ENCODE measurements around the gene CGRRF1. TPM values are rescaled to one million over a fixed set of nuclear protein-coding genes. Genes with fewer than 3 reads are reported as not detected.

Gene CGRRF1
- total RNA-seq, 5 donors from 2014 or later (not counting 1 experiment from before 2014, with no cell fraction given), result 14.2 to 28.0 (median 14.9) TPM

GRCh38 chr14:54529811-54530210 lies 20.1 kb downstream of the CGRRF1 start:
- Mint-ChIP-seq H3K36me3 (peaks cover 37% of the 10 kb centered on the region), H3K9me3 (no peaks in the 10 kb centered on the region), H3K27ac (no peak overlapping the region), H3K27me3 (no peaks in the 10 kb centered on the region), H3K4me1 (peaks cover 0 to 5% (median 0%) of the 10 kb centered on the region in 3 donors), H3K4me3 (no peak overlapping the region)
- ChIA-PET CTCF (interaction anchor here in 1 of 2 donors (0.6 kb wide), 1 partner anchor 302 kb away, joined by 3 read pairs; no protein-coding TSS in a partner anchor), POLR2A (interaction anchor here in 1 of 2 donors (0.6 kb wide), 1 partner anchor 1964 kb away, joined by 3 read pairs; no protein-coding TSS in a partner anchor)
- Histone ChIP-seq H3K9me3 (no peaks in the 10 kb centered on the region), H3K4me3 (ENCODE audit: control insufficient read depth in 1 of 2, extremely low read depth in 1 of 2, low read length in 1 of 2) (no peak overlapping the region), H3K36me3 (ENCODE audit: control insufficient read depth in 2 of 2, extremely low read depth in 1 of 2, insufficient read depth in 1 of 2, low read length in 1 of 2) (peaks cover 4 to 24% of the 10 kb centered on the region in 2 donors), H3K27ac (ENCODE audit: low read length) (no peak overlapping the region), H3K4me1 (ENCODE audit: control insufficient read depth in 1 of 2, extremely low read depth in 1 of 2, insufficient read depth in 2 of 2, low read length in 2 of 2) (no peaks in the 10 kb centered on the region), H3K27me3 (replicated peaks in 1 of 2; ENCODE audit: control insufficient read depth in 2 of 2, extremely low read depth in 1 of 2, insufficient read depth in 2 of 2, low read length in 1 of 2) (no peaks in the 10 kb centered on the region)
- DNase-seq (no peak), ATAC-seq (replicated peaks in 1 of 4) (no peak)
- no CpG with 5 or more reads among the region's 1 CpG for WGBS (ENCODE audit: insufficient coverage)

DNA sequence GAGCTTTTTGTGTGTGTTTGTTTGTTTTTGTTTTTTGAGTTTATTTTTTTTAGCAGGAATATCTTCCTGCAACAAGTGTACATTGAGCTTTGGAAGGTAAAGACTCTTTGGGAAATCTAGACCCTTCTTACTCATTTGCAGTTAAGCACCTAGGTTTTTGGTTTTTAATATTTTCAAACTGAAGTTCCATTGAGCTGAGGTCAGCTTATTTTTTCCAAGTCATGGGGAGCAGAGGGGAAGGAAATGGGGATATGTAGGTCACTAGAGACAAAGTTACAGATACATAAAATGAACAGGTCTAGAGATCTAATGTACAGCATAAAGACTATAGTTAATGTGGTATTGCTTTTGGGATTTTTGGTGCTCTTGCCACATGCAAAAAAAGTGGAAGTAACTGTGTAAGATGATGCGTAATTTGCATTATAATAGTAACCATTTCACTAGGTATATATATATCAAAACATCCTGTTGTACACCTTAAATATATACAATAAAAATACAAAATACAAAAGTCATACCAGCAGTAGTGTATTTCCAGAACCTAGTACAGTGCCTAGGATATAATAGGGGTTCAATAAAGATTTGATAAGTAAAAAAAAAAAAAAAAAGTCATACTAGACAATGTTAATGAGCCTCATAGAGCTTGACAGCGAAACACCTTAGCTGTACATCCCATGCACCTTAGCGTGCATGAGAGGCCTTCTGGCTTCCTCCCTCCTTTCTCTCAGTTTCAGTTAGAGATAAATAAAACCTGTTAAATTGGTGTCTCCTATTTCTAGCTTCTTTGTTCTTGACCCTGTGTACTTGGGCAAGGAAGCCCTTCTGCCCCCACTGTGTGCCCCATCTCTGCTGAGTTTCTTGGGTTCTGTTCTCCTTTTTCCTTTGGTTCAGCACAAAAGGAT lies 22.7 kb downstream of the CGRRF1 start:
- Mint-ChIP-seq H3K27me3 (no peaks in the 10 kb centered on the region), H3K4me1 (peaks cover 0 to 2% (median 0%) of the 10 kb centered on the region in 3 donors), H3K36me3 (peaks cover 42% of the 10 kb centered on the region), H3K4me3 (no peak overlapping the region), H3K27ac (no peak overlapping the region), H3K9me3 (no peaks in the 10 kb centered on the region)
- CTCF ChIA-PET, result interaction anchor here (0.5 to 0.8 kb wide), 2 partner anchors 12 to 31 kb away, joined by 4 read pairs; no protein-coding TSS in a partner anchor
- Histone ChIP-seq H3K36me3 (ENCODE audit: control insufficient read depth in 2 of 2, extremely low read depth in 1 of 2, insufficient read depth in 1 of 2, low read length in 1 of 2) (peaks cover 0 to 16% of the 10 kb centered on the region in 2 donors), H3K27ac (ENCODE audit: low read length) (no peak overlapping the region), H3K4me3 (ENCODE audit: control insufficient read depth in 1 of 2, extremely low read depth in 1 of 2, low read length in 1 of 2) (no peak overlapping the region), H3K4me1 (ENCODE audit: control insufficient read depth in 1 of 2, extremely low read depth in 1 of 2, insufficient read depth in 2 of 2, low read length in 2 of 2) (no peaks in the 10 kb centered on the region), H3K9me3 (no peaks in the 10 kb centered on the region), H3K27me3 (replicated peaks in 1 of 2; ENCODE audit: control insufficient read depth in 2 of 2, extremely low read depth in 1 of 2, insufficient read depth in 2 of 2, low read length in 1 of 2) (no peaks in the 10 kb centered on the region)
- ATAC-seq (replicated peaks in 1 of 4) (no peak), DNase-seq (no peak)
- POLR2A ChIA-PET, result interaction anchor here in 1 of 2 donors (0.6 kb wide), 1 partner anchor 18 kb away, joined by 5 read pairs; no protein-coding TSS in a partner anchor
- no CpG with 5 or more reads among the region's 3 CpGs for WGBS (ENCODE audit: insufficient coverage)

- Mint-ChIP-seq H3K4me3 (no peak overlapping the region), H3K27me3 (no peaks in the 10 kb centered on the region), H3K27ac (no peak overlapping the region), H3K36me3 (peaks cover 38% of the 10 kb centered on the region), H3K4me1 (peaks cover 0 to 2% (median 0%) of the 10 kb centered on the region in 3 donors), H3K9me3 (no peaks in the 10 kb centered on the region)
- Histone ChIP-seq H3K4me1 (ENCODE audit: control insufficient read depth in 1 of 2, extremely low read depth in 1 of 2, insufficient read depth in 2 of 2, low read length in 2 of 2) (no peaks in the 10 kb centered on the region), H3K36me3 (ENCODE audit: control insufficient read depth in 2 of 2, extremely low read depth in 1 of 2, insufficient read depth in 1 of 2, low read length in 1 of 2) (peaks cover 0 to 18% of the 10 kb centered on the region in 2 donors), H3K27ac (ENCODE audit: low read length) (no peak overlapping the region), H3K9me3 (no peaks in the 10 kb centered on the region), H3K4me3 (ENCODE audit: control insufficient read depth in 1 of 2, extremely low read depth in 1 of 2, low read length in 1 of 2) (no peak overlapping the region), H3K27me3 (replicated peaks in 1 of 2; ENCODE audit: control insufficient read depth in 2 of 2, extremely low read depth in 1 of 2, insufficient read depth in 2 of 2, low read length in 1 of 2) (no peaks in the 10 kb centered on the region)
- WGBS (ENCODE audit: insufficient coverage), result no CpG with 5 or more reads among the region's 1 CpG
- DNase-seq (no peak), ATAC-seq (replicated peaks in 1 of 4) (no peak)
- ChIA-PET POLR2A (interaction anchor here in 1 of 2 donors (0.6 kb wide), 1 partner anchor 19 kb away, joined by 5 read pairs; no protein-coding TSS in a partner anchor), CTCF (no interaction called here)
Observed at GRCh38 chr14:54533100-54533499, 23.4 kb downstream of the CGRRF1 start.

- no peaks in the 10 kb centered on the region for H3K4me1 ChIP-seq (ENCODE audit: control insufficient read depth in 1 of 2, extremely low read depth in 1 of 2, insufficient read depth in 2 of 2, low read length in 2 of 2)
- no peak overlapping the region for H3K27ac ChIP-seq (ENCODE audit: low read length)
- no peak overlapping the region for H3K4me3 ChIP-seq (ENCODE audit: control insufficient read depth in 1 of 2, extremely low read depth in 1 of 2, low read length in 1 of 2)
- no CpG with 5 or more reads among the region's 1 CpG for WGBS (ENCODE audit: insufficient coverage)
- H3K4me1 Mint-ChIP-seq, result peaks cover 0 to 2% (median 0%) of the 10 kb centered on the region in 3 donors
- POLR2A ChIA-PET, result no interaction called here
- H3K36me3 Mint-ChIP-seq, result peaks cover 47% of the 10 kb centered on the region
- no peaks in the 10 kb centered on the region for H3K27me3 ChIP-seq (replicated peaks in 1 of 2; ENCODE audit: control insufficient read depth in 2 of 2, extremely low read depth in 1 of 2, insufficient read depth in 2 of 2, low read length in 1 of 2)
- no peaks in the 10 kb centered on the region for H3K27me3 Mint-ChIP-seq
- no peaks in the 10 kb centered on the region for H3K9me3 Mint-ChIP-seq
- CTCF ChIA-PET, result interaction anchor here (0.6 to 1.4 kb wide), 2 partner anchors 17 to 26 kb away, joined by 3 to 4 read pairs; partner anchors contain the start of gene CGRRF1 (in 1 of the 2)
- no peak overlapping the region for H3K27ac Mint-ChIP-seq
- no peaks in the 10 kb centered on the region for H3K9me3 ChIP-seq
- H3K4me3 Mint-ChIP-seq, result no peak overlapping the region
- H3K36me3 ChIP-seq (ENCODE audit: control insufficient read depth in 2 of 2, extremely low read depth in 1 of 2, insufficient read depth in 1 of 2, low read length in 1 of 2), result peaks cover 0 to 19% of the 10 kb centered on the region in 2 donors
- ATAC-seq (replicated peaks in 1 of 4) (no peak), DNase-seq (no peak)
Observed at GRCh38 chr14:54535126-54535525, 25.4 kb downstream of the CGRRF1 start.

- H3K36me3 Mint-ChIP-seq, result peaks cover 49% of the 10 kb centered on the region
- Histone ChIP-seq H3K4me1 (ENCODE audit: control insufficient read depth in 1 of 2, extremely low read depth in 1 of 2, insufficient read depth in 2 of 2, low read length in 2 of 2) (no peaks in the 10 kb centered on the region), H3K4me3 (ENCODE audit: control insufficient read depth in 1 of 2, extremely low read depth in 1 of 2, low read length in 1 of 2) (no peak overlapping the region), H3K27ac (ENCODE audit: low read length) (no peak overlapping the region), H3K27me3 (replicated peaks in 1 of 2; ENCODE audit: control insufficient read depth in 2 of 2, extremely low read depth in 1 of 2, insufficient read depth in 2 of 2, low read length in 1 of 2) (no peaks in the 10 kb centered on the region), H3K9me3 (no peaks in the 10 kb centered on the region), H3K36me3 (ENCODE audit: control insufficient read depth in 2 of 2, extremely low read depth in 1 of 2, insufficient read depth in 1 of 2, low read length in 1 of 2) (peaks cover 0 to 19% of the 10 kb centered on the region in 2 donors)
- POLR2A ChIA-PET, result no interaction called here
- no peaks in the 10 kb centered on the region for H3K9me3 Mint-ChIP-seq
- 63% methylated on average over 1 of the region's 2 CpGs for WGBS (ENCODE audit: insufficient coverage)
- H3K27ac Mint-ChIP-seq, result no peak overlapping the region
- no peak for DNase-seq
- peaks cover 0 to 2% (median 0%) of the 10 kb centered on the region in 3 donors for H3K4me1 Mint-ChIP-seq
- CTCF ChIA-PET, result no interaction called here
- H3K27me3 Mint-ChIP-seq, result no peaks in the 10 kb centered on the region
- no peak overlapping the region for H3K4me3 Mint-ChIP-seq
- no peak for ATAC-seq (replicated peaks in 1 of 4)
Observed at GRCh38 chr14:54535646-54536045, 25.9 kb downstream of the CGRRF1 start.

DNA sequence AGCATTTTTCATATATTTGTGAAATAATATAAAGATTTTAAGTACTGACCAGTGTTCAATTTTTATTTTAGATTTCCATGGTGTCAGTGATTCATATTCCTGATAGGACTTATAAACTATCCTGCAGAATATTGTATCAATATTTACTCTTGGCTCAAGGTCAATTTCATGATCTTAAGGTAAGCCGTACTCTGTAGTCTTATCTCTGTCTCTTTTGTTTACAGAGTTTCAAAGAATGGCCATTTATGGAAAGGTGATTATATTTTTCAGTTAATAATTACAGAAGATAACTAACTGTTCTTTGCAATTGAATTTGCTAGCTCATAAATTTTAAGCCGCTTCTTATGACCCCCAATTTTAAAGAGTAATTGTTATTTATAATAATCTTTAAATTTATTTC lies 27.9 kb downstream of the CGRRF1 start:
- H3K9me3 Mint-ChIP-seq, result no peaks in the 10 kb centered on the region
- H3K27ac ChIP-seq (ENCODE audit: low read length), result no peak overlapping the region
- peaks cover 43% of the 10 kb centered on the region for H3K36me3 Mint-ChIP-seq
- DNase-seq, result no peak
- H3K4me3 Mint-ChIP-seq, result no peak overlapping the region
- no peaks in the 10 kb centered on the region for H3K4me1 Mint-ChIP-seq
- ATAC-seq (replicated peaks in 1 of 4), result no peak
- H3K4me1 ChIP-seq (ENCODE audit: control insufficient read depth in 1 of 2, extremely low read depth in 1 of 2, insufficient read depth in 2 of 2, low read length in 2 of 2), result no peaks in the 10 kb centered on the region
- H3K36me3 ChIP-seq (ENCODE audit: control insufficient read depth in 2 of 2, extremely low read depth in 1 of 2, insufficient read depth in 1 of 2, low read length in 1 of 2), result peaks cover 0 to 14% of the 10 kb centered on the region in 2 donors
- H3K27ac Mint-ChIP-seq, result no peak overlapping the region
- no peak overlapping the region for H3K4me3 ChIP-seq (ENCODE audit: control insufficient read depth in 1 of 2, extremely low read depth in 1 of 2, low read length in 1 of 2)
- WGBS (ENCODE audit: insufficient coverage), result no CpG with 5 or more reads among the region's 2 CpGs
- H3K27me3 Mint-ChIP-seq, result no peaks in the 10 kb centered on the region
- no peaks in the 10 kb centered on the region for H3K9me3 ChIP-seq
- CTCF ChIA-PET, result no interaction called here
- no peaks in the 10 kb centered on the region for H3K27me3 ChIP-seq (replicated peaks in 1 of 2; ENCODE audit: control insufficient read depth in 2 of 2, extremely low read depth in 1 of 2, insufficient read depth in 2 of 2, low read length in 1 of 2)
- POLR2A ChIA-PET, result no interaction called here
